ENCODE measurements around the gene CDH12. TPM values are rescaled to one million over a fixed set of nuclear protein-coding genes. Genes with fewer than 3 reads are reported as not detected.

Gene CDH12
- total and polyA plus RNA-seq, 2 donors (not counting 3 experiments of a cell fraction or from before 2014, with no cell fraction given) = 0.03 TPM; not detected in 1

DNA sequence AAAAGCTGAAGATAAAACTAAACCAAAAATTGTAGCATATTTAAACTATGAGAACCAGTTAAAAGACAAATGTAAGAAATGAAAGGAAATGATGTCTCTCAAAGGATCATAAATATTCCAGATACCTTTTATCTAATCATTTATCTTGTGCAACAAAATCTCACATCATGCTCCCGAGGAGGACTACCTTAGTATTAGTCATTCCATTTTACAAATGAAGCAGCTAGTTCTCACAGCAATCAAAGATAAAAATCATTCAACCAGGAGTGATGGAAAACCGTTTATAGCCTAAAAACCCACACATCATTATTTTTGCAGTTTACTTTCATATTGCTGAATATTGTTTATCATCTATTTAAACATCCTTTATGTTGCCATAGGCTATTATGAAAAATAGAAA lies 190.0 kb downstream of the CDH12 start:
- Histone ChIP-seq H3K27me3 (ENCODE audit: control insufficient read depth in 2 of 2, insufficient read depth in 2 of 2, low read length in 2 of 2) (no peaks in the 10 kb centered on the region), H3K9ac (replicated peaks; ENCODE audit: extremely low read depth, insufficient read depth, low read length) (no peak overlapping the region), H3K4me3 (replicated peaks in 1 of 3; ENCODE audit: insufficient read depth in 1 of 3, low read depth in 1 of 3, low read length in 3 of 3) (no peak overlapping the region), H3K79me2 (ENCODE audit: control insufficient read depth, insufficient read depth, low read length) (no peaks in the 10 kb centered on the region), H4K20me1 (replicated peaks; ENCODE audit: control insufficient read depth, extremely low read depth, insufficient read depth, low read length) (no peaks in the 10 kb centered on the region), H3K27ac (ENCODE audit: insufficient read depth, low read depth, low read length) (no peak overlapping the region), H3K9me3 (replicated peaks; ENCODE audit: control insufficient read depth, insufficient read depth, low read length) (no peaks in the 10 kb centered on the region), H3K9me1 (replicated peaks; ENCODE audit: control insufficient read depth, extremely low read depth, insufficient read depth, low read length) (no peaks in the 10 kb centered on the region), H3K36me3 (ENCODE audit: control insufficient read depth in 2 of 2, extremely low read depth in 1 of 2, insufficient read depth in 2 of 2, low read length in 2 of 2) (no peaks in the 10 kb centered on the region), H3K4me2 (ENCODE audit: insufficient read depth, low read length) (no peak overlapping the region), H3K4me1 (ENCODE audit: control insufficient read depth, extremely low read depth, insufficient read depth, low read length) (no peaks in the 10 kb centered on the region), H2AFZ (ENCODE audit: low read depth, low read length) (no peak overlapping the region)
- dilution Hi-C loops (cut with MboI; ENCODE audit: extremely low pct_ligation_motif_present, low sequenced_read_pairs) (no loop called here), intact Hi-C loops (cut with micrococcal nuclease) (no loop called here)
- DNase-seq (ENCODE audit: low read depth, low spot score) = no peak
- CTCF ChIA-PET = no interaction called here
- FAIRE-seq = no peak
- TF ChIP-seq, protein P1, sequence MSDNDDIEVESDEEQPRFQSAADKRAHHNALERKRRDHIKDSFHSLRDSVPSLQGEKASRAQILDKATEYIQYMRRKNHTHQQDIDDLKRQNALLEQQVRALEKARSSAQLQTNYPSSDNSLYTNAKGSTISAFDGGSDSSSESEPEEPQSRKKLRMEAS (IDR thresholded peaks at IDR 0.05; ENCODE audit: insufficient read depth, insufficient read length) = no peak
- no peak for TF ChIP-seq FOS (IDR thresholded peaks at IDR 0.05; ENCODE audit: borderline replicate concordance, insufficient read depth, low read length)
- TF ChIP-seq, protein P2, sequence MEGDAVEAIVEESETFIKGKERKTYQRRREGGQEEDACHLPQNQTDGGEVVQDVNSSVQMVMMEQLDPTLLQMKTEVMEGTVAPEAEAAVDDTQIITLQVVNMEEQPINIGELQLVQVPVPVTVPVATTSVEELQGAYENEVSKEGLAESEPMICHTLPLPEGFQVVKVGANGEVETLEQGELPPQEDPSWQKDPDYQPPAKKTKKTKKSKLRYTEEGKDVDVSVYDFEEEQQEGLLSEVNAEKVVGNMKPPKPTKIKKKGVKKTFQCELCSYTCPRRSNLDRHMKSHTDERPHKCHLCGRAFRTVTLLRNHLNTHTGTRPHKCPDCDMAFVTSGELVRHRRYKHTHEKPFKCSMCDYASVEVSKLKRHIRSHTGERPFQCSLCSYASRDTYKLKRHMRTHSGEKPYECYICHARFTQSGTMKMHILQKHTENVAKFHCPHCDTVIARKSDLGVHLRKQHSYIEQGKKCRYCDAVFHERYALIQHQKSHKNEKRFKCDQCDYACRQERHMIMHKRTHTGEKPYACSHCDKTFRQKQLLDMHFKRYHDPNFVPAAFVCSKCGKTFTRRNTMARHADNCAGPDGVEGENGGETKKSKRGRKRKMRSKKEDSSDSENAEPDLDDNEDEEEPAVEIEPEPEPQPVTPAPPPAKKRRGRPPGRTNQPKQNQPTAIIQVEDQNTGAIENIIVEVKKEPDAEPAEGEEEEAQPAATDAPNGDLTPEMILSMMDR (IDR thresholded peaks at IDR 0.05; ENCODE audit: extremely low read depth in 1 of 2, insufficient read depth in 1 of 2, low read depth in 1 of 2, low read length in 2 of 2) = no peak
- no peak for TF ChIP-seq POLR2AphosphoS5 (IDR thresholded peaks at IDR 0.05; ENCODE audit: insufficient read depth, low read depth, low read length)
- no peak for TF ChIP-seq GATA2 (IDR thresholded peaks at IDR 0.05; ENCODE audit: insufficient read depth, insufficient read length, low read depth, low read length)
- TF ChIP-seq MYC (IDR thresholded peaks at IDR 0.05; ENCODE audit: low read depth, low read length) = no peak
- no peak for TF ChIP-seq JUN (IDR thresholded peaks at IDR 0.05; ENCODE audit: borderline replicate concordance, insufficient read depth, insufficient read length, low read depth)
- no peak for TF ChIP-seq EZH2 (IDR thresholded peaks at IDR 0.05; ENCODE audit: borderline replicate concordance, low read depth, low read length, severe bottlenecking)
- no peak for TF ChIP-seq POLR2A (IDR thresholded peaks at IDR 0.05; ENCODE audit: low read depth, low read length)
- BruUV-seq (replicated peaks) = no TSS peak
- POLR2A ChIA-PET = no interaction called here

All from endothelial cell of umbilical vein (primary cell).